SK-N-SH (cell line): ENCODE results near the gene ADCY5. TPM values are rescaled to one million over a fixed set of nuclear protein-coding genes. Genes with fewer than 3 reads are reported as not detected.

Source experiments
- CTCF ChIA-PET: fragments of 300-600, 350-600 bp; formaldehyde crosslinking; extraction: SDS; loops from one replicate; lab custom pipeline; 2021; lab: Yijun Ruan, JAX
- POLR2A ChIA-PET: fragments of 350-600 bp; sonication (Branson Sonifier 250); formaldehyde crosslinking; extraction: SDS; loops from one replicate; lab custom pipeline; 2020; ENCODE audit warnings: antibody characterized with exemption, inconsistent platforms; lab: Yijun Ruan, JAX
- DNase-seq: peaks from one replicate; pipeline ENCODE4 v3.0.0; 2012
- H2AFZ ChIP-seq: fragments of 200-600 bp; sonication (generic); 2 replicates; pipeline ENCODE4 v1.8.1; 2016; ENCODE audit warnings: antibody characterized with exemption, mild to moderate bottlenecking, low read depth
- H3F3A ChIP-seq: fragments of 200-600 bp; sonication (generic); replicated peaks from 2 replicates; pipeline ENCODE3; 2016; ENCODE audit warnings: antibody characterized with exemption, mild to moderate bottlenecking; ENCODE audit not compliant: insufficient read depth
- H3K27ac ChIP-seq, 2 experiments: fragments of 200-500 bp in 1 of 2; fragments of 200-600 bp in 1 of 2; sonication (Bioruptor generic) in 1 of 2; sonication (generic), shearing (Covaris generic) in 1 of 2; 2 replicates each; pipeline versions ENCODE4 v1.5.1 to v1.6.1; 2014 to 2016; ENCODE audit warnings: low read depth in 2 of 2, inconsistent platforms in 1 of 2, low read length in 1 of 2, mild to moderate bottlenecking in 1 of 2, mixed read lengths in 1 of 2
- H3K27me3 ChIP-seq: fragments of 200-600 bp; sonication (generic), shearing (Covaris generic); 2 replicates; pipeline ENCODE4 v1.6.1; 2016; ENCODE audit warnings: mixed run types; ENCODE audit not compliant: insufficient read depth
- H3K36me3 ChIP-seq, 2 experiments: fragments of 200-500 bp in 1 of 2; fragments of 200-600 bp in 1 of 2; sonication (Bioruptor generic) in 1 of 2; sonication (generic) in 1 of 2; replicated peaks in 1 of 2; 2 replicates each; pipeline versions ENCODE3 to v1.5.1; 2014 to 2016; ENCODE audit warnings: low read length in 1 of 2, mild to moderate bottlenecking in 1 of 2; ENCODE audit not compliant: insufficient read depth in 2 of 2, control insufficient read depth in 1 of 2
- H3K4me1 ChIP-seq, 2 experiments: fragments of 200-500 bp in 1 of 2; fragments of 200-600 bp in 1 of 2; sonication (Bioruptor generic) in 1 of 2; sonication (generic), shearing (Covaris generic) in 1 of 2; 2 replicates each; pipeline versions ENCODE4 v1.5.1 to v1.6.1; 2014 to 2016; ENCODE audit warnings: low read depth in 1 of 2, low read length in 1 of 2, mixed run types in 1 of 2; ENCODE audit not compliant: insufficient read depth in 2 of 2, control insufficient read depth in 1 of 2
- H3K4me2 ChIP-seq: fragments of 200-600 bp; sonication (generic), shearing (Covaris generic); 2 replicates; pipeline ENCODE4 v1.6.1; 2017; ENCODE audit warnings: mixed run types
- H3K4me3 ChIP-seq, 2 experiments: fragments of 200-500 bp in 1 of 2; fragments of 200-600 bp in 1 of 2; sonication (Bioruptor generic) in 1 of 2; sonication (generic), shearing (Covaris generic) in 1 of 2; 2 replicates each; pipeline versions ENCODE4 v1.5.1 to v1.8.1; 2014 to 2016; ENCODE audit warnings: low read depth in 2 of 2, inconsistent platforms in 1 of 2, low read length in 1 of 2, mild to moderate bottlenecking in 1 of 2, mixed read lengths in 1 of 2, moderate library complexity in 1 of 2
- H3K79me2 ChIP-seq: fragments of 200-600 bp; sonication (generic); 2 replicates; pipeline ENCODE4 v1.8.1; 2017; ENCODE audit warnings: mild to moderate bottlenecking; ENCODE audit not compliant: insufficient read depth
- H3K9ac ChIP-seq: fragments of 200-600 bp; sonication (generic); 2 replicates; pipeline ENCODE4 v1.6.1; 2017; ENCODE audit warnings: mixed run types
- H3K9me2 ChIP-seq: fragments of 200-600 bp; sonication (generic); 2 replicates; pipeline ENCODE4 v1.6.1; 2017; ENCODE audit warnings: mixed run types
- H3K9me3 ChIP-seq: fragments of 200-600 bp; sonication (generic); 2 replicates; pipeline ENCODE4 v1.6.1; 2017; ENCODE audit warnings: mixed run types, mild to moderate bottlenecking, moderate library complexity
- H4K20me1 ChIP-seq: fragments of 200-600 bp; sonication (generic); 2 replicates; pipeline ENCODE4 v1.6.1; 2017; ENCODE audit warnings: mild to moderate bottlenecking, mixed run types; ENCODE audit not compliant: insufficient read depth
- EZH2phosphoT487 ChIP-seq: fragments of 200-600 bp; sonication (generic); IDR thresholded peaks from 2 replicates; pipeline ENCODE4 v1.6.1; 2017; ENCODE audit warnings: low read depth, mixed run types, mild to moderate bottlenecking, antibody characterized with exemption, moderate library complexity, borderline replicate concordance
- FOXJ3 ChIP-seq: sonication (generic); formaldehyde crosslinking; IDR thresholded peaks from 2 replicates; pipeline ENCODE4 v1.5.1; 2020; ENCODE audit warnings: mild to moderate bottlenecking, missing genetic modification reagents
- FOXM1 ChIP-seq: IDR thresholded peaks from 2 replicates; pipeline ENCODE4 v1.4.0; 2012; ENCODE audit warnings: low read depth, mild to moderate bottlenecking
- IRF3 ChIP-seq: fragments of 150-350 bp; IDR thresholded peaks from 2 replicates; pipeline ENCODE4 v1.6.1; 2016; ENCODE audit warnings: mild to moderate bottlenecking, low read depth, low read length
- MAX ChIP-seq: IDR thresholded peaks from 2 replicates; pipeline ENCODE4 v1.4.0; 2012; ENCODE audit warnings: low read depth
- MEF2A ChIP-seq: IDR thresholded peaks from 2 replicates; pipeline ENCODE4 v1.4.0; 2012; ENCODE audit warnings: low read depth, borderline replicate concordance
- RAD21 ChIP-seq: IDR thresholded peaks from 2 replicates; pipeline ENCODE4 v1.6.1; 2012; ENCODE audit warnings: mild to moderate bottlenecking, low read length
- REST ChIP-seq: IDR thresholded peaks from 2 replicates; pipeline ENCODE4 v1.6.1; 2012; ENCODE audit warnings: mild to moderate bottlenecking, low read depth, low read length, moderate library complexity
- TEAD4 ChIP-seq: IDR thresholded peaks from 2 replicates; pipeline ENCODE4 v1.4.0; 2012; ENCODE audit warnings: mild to moderate bottlenecking, borderline replicate concordance; ENCODE audit not compliant: insufficient read depth
- USF1 ChIP-seq: IDR thresholded peaks from 2 replicates; pipeline ENCODE4 v1.4.0; 2012; ENCODE audit warnings: low read depth, borderline replicate concordance
- WGBS: methylation state at CpG from one replicate; pipeline ENCODE4 v1.1.6; 2017; ENCODE audit warnings: low lambda C conversion rate; 5-methylcytosine and 5-hydroxymethylcytosine counted together
- polyA plus RNA-seq, 3 experiments: library from polyadenylated mRNA; depleted of rRNA; stranded (reverse); fragments of >200 nt; gene quantifications; 2 replicates each; pipeline ENCODE4 v1.2.3, GENCODE V29; 2012

The ADCY5 gene
- polyA plus RNA-seq, 1 of the 3 experiments (the other 2 are of a cell fraction): 0.21 TPM

GRCh38 chr3:123401836-123402530 is 46.9 kb downstream of the ADCY5 start:
- no peaks in the 10 kb centered on the region; a peak in 1 of 4 replicates for H3K4me1 ChIP-seq
- H3K27ac ChIP-seq: no peak overlapping the region
- TF ChIP-seq MAX (no peak), REST (no peak), USF1 (no peak), IRF3 (no peak), FOXM1 (no peak), FOXJ3 (CRISPR knock-in tag) (no peak), MEF2A (no peak), TEAD4 (no peak), RAD21 (no peak), EZH2phosphoT487 (no peak)
- ChIA-PET CTCF (interaction anchor here (1.0 to 1.3 kb wide), 2 partner anchors 11 to 73 kb away, joined by 3 read pairs; no protein-coding TSS in a partner anchor), POLR2A (no interaction called here)
- H3K79me2 ChIP-seq: no peaks in the 10 kb centered on the region
- WGBS: 55% methylated on average over 10 of the region's 11 CpGs
- DNase-seq: no peak
- H2AFZ ChIP-seq: no peak overlapping the region
- H3K9ac ChIP-seq: no peak overlapping the region
- H3F3A ChIP-seq: no peaks in the 10 kb centered on the region
- no peaks in the 10 kb centered on the region for H4K20me1 ChIP-seq
- H3K9me2 ChIP-seq: no peaks in the 10 kb centered on the region
- no peaks in the 10 kb centered on the region for H3K36me3 ChIP-seq
- H3K4me2 ChIP-seq: no peak overlapping the region
- H3K9me3 ChIP-seq: no peaks in the 10 kb centered on the region
- no peak overlapping the region for H3K4me3 ChIP-seq
- H3K27me3 ChIP-seq: peaks cover 38% of the 10 kb centered on the region
